HEK293T (cell line): Measurements from ENCODE around the gene RER1.

Experiments
- ARNT ChIP-seq: fragments of 450-650 bp; IDR thresholded peaks from 2 replicates; pipeline ENCODE4 v1.6.1; 2017; ENCODE audit warnings: mild to moderate bottlenecking
- BHLHE40 ChIP-seq: fragments of 450-650 bp; IDR thresholded peaks from 2 replicates; pipeline ENCODE4 v1.6.1; 2016; ENCODE audit warnings: mild to moderate bottlenecking, moderate library complexity, borderline replicate concordance
- ELF4 ChIP-seq: fragments of 450-650 bp; IDR thresholded peaks from 2 replicates; pipeline ENCODE4 v1.6.1; 2017; ENCODE audit warnings: antibody characterized with exemption
- FOXA1 ChIP-seq: fragments of 450-650 bp; IDR thresholded peaks from 2 replicates; pipeline ENCODE4 v1.6.1; 2016; ENCODE audit warnings: mild to moderate bottlenecking
- FOXK2 ChIP-seq: fragments of 450-650 bp; IDR thresholded peaks from 2 replicates; pipeline ENCODE4 v1.6.1; 2016; ENCODE audit warnings: mild to moderate bottlenecking
- FOXM1 ChIP-seq: fragments of 450-650 bp; IDR thresholded peaks from 2 replicates; pipeline ENCODE4 v1.6.1; 2017; ENCODE audit warnings: mild to moderate bottlenecking, borderline replicate concordance
- HDGF ChIP-seq: fragments of 450-650 bp; IDR thresholded peaks from 2 replicates; pipeline ENCODE4 v1.6.1; 2017; ENCODE audit warnings: antibody characterized with exemption, borderline replicate concordance
- L3MBTL2 ChIP-seq: fragments of 450-650 bp; conservative IDR thresholded peaks from 2 replicates; pipeline ENCODE4 v1.6.1; 2016; ENCODE audit warnings: mild to moderate bottlenecking
- NFRKB ChIP-seq: fragments of 450-650 bp; IDR thresholded peaks from 2 replicates; pipeline ENCODE4 v1.6.1; 2016; ENCODE audit warnings: mild to moderate bottlenecking, moderate library complexity
- SP1 ChIP-seq: fragments of 450-650 bp; IDR thresholded peaks from 2 replicates; pipeline ENCODE4 v1.6.1; 2017
- SUZ12 ChIP-seq: fragments of 450-650 bp; IDR thresholded peaks from 2 replicates; pipeline ENCODE4 v1.6.1; 2016; ENCODE audit warnings: mild to moderate bottlenecking
- TARDBP ChIP-seq: fragments of 450-650 bp; IDR thresholded peaks from 2 replicates; pipeline ENCODE4 v1.6.1; 2016
- ZNF384 ChIP-seq: fragments of 450-650 bp; IDR thresholded peaks from 2 replicates; pipeline ENCODE4 v1.6.1; 2016

- no peak for TF ChIP-seq ELF4
- no peak for TF ChIP-seq ZNF384
- TF ChIP-seq BHLHE40, result no peak
- TF ChIP-seq SUZ12, result no peak
- no peak for TF ChIP-seq FOXA1
- TF ChIP-seq SP1, result no peak
- TF ChIP-seq FOXM1, result no peak
- TF ChIP-seq NFRKB, result no peak
- no peak for TF ChIP-seq TARDBP
- no peak for TF ChIP-seq HDGF
- no peak for TF ChIP-seq ARNT
- TF ChIP-seq L3MBTL2, result no peak
- TF ChIP-seq FOXK2, result no peak
Measured at GRCh38 chr1:2353551-2354438, 37.8 kb upstream of the RER1 start.
